Ishikawa (cell line): ENCODE results near the gene RIN3.

Experiments used
- CEBPB ChIP-seq: IDR thresholded peaks from 2 replicates; pipeline ENCODE4 v1.6.1; 2012
- CREB1 ChIP-seq: IDR thresholded peaks from 2 replicates; pipeline ENCODE4 v1.6.1; 2012; ENCODE audit warnings: low read depth
- EGR1 ChIP-seq: IDR thresholded peaks from 2 replicates; pipeline ENCODE4 v1.6.1; 2012
- EP300 ChIP-seq: IDR thresholded peaks from 2 replicates; pipeline ENCODE4 v1.6.1; 2012; ENCODE audit warnings: borderline replicate concordance
- FOXM1 ChIP-seq: IDR thresholded peaks from 2 replicates; pipeline ENCODE4 v1.6.1; 2012; ENCODE audit warnings: low read depth, borderline replicate concordance
- NFIC ChIP-seq: IDR thresholded peaks from 2 replicates; pipeline ENCODE4 v1.6.1; 2012
- RAD21 ChIP-seq: IDR thresholded peaks from 2 replicates; pipeline ENCODE4 v1.6.1; 2012; ENCODE audit warnings: low read depth
- TAF1 ChIP-seq: IDR thresholded peaks from 2 replicates; pipeline ENCODE4 v1.6.1; 2012; ENCODE audit warnings: low read depth, mild to moderate bottlenecking
- TCF12 ChIP-seq: IDR thresholded peaks from 2 replicates; pipeline ENCODE4 v1.6.1; 2012; ENCODE audit warnings: low read depth
- TEAD4 ChIP-seq: IDR thresholded peaks from 2 replicates; pipeline ENCODE4 v1.6.1; 2012
- YY1 ChIP-seq: IDR thresholded peaks from 2 replicates; pipeline ENCODE4 v1.6.1; 2012; ENCODE audit warnings: low read depth
- ZBTB7A ChIP-seq: IDR thresholded peaks from 2 replicates; pipeline ENCODE4 v1.6.1; 2012; ENCODE audit warnings: low read depth
- TF ChIP-seq, protein P1 (sequence below): IDR thresholded peaks from 2 replicates; pipeline ENCODE4 v1.6.1; 2012; ENCODE audit warnings: low read depth, mild to moderate bottlenecking
- TF ChIP-seq, protein P2 (sequence below): IDR thresholded peaks from 2 replicates; pipeline ENCODE4 v1.6.1; 2012
- TF ChIP-seq, protein P3 (sequence below): IDR thresholded peaks from 2 replicates; pipeline ENCODE4 v1.6.1; 2012

RIN3 gene

DNA sequence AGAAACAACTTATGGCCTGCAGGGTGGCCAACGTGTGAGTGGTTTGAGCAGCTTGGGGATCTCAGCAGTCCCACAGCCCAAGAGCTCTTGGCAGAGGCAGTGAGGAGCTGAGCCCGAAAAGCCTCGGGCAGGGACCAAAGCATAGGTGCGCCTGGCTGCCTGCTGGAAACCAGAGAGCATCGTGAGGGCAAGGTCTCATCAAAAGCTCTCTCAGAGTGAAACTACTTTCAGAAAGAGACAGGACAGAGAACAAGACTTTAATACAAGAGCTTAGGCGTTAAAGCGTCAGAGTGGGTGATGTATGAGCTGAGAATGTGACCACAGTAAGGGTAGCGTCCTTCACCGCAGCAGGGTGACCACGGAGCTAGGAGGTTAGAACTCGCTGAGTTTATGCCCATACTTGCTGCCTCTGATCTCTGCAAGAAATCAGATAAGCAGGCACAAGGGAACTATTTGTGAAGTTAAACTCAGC, 204.0 kb downstream of the RIN3 start:
- TF ChIP-seq RAD21 (no peak), TEAD4 (no peak), EP300 (no peak), EGR1 (no peak), YY1 (no peak), TAF1 (no peak), CREB1 (no peak), CEBPB (no peak), TCF12 (no peak), ZBTB7A (no peak), NFIC (no peak), FOXM1 (no peak)
- TF ChIP-seq, protein P1, sequence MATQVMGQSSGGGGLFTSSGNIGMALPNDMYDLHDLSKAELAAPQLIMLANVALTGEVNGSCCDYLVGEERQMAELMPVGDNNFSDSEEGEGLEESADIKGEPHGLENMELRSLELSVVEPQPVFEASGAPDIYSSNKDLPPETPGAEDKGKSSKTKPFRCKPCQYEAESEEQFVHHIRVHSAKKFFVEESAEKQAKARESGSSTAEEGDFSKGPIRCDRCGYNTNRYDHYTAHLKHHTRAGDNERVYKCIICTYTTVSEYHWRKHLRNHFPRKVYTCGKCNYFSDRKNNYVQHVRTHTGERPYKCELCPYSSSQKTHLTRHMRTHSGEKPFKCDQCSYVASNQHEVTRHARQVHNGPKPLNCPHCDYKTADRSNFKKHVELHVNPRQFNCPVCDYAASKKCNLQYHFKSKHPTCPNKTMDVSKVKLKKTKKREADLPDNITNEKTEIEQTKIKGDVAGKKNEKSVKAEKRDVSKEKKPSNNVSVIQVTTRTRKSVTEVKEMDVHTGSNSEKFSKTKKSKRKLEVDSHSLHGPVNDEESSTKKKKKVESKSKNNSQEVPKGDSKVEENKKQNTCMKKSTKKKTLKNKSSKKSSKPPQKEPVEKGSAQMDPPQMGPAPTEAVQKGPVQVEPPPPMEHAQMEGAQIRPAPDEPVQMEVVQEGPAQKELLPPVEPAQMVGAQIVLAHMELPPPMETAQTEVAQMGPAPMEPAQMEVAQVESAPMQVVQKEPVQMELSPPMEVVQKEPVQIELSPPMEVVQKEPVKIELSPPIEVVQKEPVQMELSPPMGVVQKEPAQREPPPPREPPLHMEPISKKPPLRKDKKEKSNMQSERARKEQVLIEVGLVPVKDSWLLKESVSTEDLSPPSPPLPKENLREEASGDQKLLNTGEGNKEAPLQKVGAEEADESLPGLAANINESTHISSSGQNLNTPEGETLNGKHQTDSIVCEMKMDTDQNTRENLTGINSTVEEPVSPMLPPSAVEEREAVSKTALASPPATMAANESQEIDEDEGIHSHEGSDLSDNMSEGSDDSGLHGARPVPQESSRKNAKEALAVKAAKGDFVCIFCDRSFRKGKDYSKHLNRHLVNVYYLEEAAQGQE = no peak
- TF ChIP-seq, protein P2, sequence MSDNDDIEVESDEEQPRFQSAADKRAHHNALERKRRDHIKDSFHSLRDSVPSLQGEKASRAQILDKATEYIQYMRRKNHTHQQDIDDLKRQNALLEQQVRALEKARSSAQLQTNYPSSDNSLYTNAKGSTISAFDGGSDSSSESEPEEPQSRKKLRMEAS = no peak
- TF ChIP-seq, protein P3, sequence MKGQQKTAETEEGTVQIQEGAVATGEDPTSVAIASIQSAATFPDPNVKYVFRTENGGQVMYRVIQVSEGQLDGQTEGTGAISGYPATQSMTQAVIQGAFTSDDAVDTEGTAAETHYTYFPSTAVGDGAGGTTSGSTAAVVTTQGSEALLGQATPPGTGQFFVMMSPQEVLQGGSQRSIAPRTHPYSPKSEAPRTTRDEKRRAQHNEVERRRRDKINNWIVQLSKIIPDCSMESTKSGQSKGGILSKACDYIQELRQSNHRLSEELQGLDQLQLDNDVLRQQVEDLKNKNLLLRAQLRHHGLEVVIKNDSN = no peak

DNA sequence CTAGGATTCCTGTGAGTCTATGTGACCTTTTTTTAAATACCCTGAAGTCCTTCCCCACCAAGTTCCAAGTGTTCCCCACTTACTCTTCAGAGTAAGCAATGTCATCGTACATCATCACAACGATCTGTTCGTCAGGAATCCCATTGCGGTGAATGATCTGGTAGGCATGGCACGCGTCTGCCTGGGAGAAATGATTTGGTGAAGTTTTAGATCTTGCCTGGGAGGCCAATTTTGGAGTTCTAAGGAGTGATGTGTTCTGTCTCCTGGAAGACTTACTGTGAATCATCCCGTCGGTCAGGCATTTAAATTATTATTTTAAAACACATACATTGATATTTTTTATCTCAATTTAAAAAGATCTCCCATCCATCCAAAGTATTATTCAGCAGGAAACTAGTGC, 205.1 kb downstream of the RIN3 start:
- no peak for TF ChIP-seq EP300
- TF ChIP-seq NFIC = no peak
- TF ChIP-seq YY1 = no peak
- no peak for TF ChIP-seq TAF1
- TF ChIP-seq, protein P3 = no peak
- TF ChIP-seq ZBTB7A = no peak

DNA sequence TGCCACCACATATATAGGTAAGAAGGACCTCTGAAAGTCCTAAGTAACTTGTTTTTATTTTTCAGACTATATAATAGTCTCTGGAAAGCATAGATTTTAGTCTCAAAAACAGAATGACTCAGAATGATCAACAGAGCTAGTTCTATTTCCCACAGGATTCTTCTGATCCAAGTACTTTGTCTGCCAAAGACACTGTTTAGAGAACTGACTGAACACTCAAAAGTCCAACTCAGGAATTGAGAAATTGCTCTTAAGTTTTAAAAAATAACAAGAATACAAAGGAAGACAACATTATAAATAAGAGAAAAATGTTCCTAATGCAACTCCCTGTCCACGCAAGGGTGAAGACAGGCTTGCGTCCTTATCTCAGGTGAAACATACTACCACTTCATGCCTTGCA, 205.8 kb downstream of the RIN3 start:
- TF ChIP-seq CREB1 (no peak), TEAD4 (no peak), ZBTB7A (no peak), CEBPB (no peak), EGR1 (no peak), RAD21 (no peak), TAF1 (no peak), TCF12 (no peak)
- TF ChIP-seq, protein P2 = no peak

DNA sequence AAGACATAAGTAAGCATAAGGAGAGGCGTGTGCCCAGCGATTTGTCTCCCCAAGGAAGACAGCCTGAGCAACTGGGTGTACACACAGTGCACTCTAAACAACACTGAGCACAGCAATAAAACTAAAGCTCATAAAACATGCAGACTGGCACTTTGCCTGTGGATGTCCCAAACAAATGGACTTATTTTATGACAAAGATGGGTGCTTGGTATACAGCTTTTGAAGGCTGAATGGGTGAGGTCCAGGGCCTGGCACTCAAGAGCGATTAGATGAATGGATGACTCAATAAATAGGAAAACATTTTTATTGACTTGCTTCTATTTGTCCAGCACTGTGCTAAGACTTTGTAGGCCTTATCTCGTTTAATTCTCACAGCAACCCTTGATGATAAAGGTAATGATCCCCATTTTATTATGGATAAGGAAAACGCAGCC, 206.3 kb downstream of the RIN3 start:
- TF ChIP-seq FOXM1 (no peak), CEBPB (no peak), TEAD4 (no peak), EGR1 (no peak), RAD21 (no peak), NFIC (no peak)
- TF ChIP-seq, protein P3 = no peak
- TF ChIP-seq, protein P2 = no peak

DNA sequence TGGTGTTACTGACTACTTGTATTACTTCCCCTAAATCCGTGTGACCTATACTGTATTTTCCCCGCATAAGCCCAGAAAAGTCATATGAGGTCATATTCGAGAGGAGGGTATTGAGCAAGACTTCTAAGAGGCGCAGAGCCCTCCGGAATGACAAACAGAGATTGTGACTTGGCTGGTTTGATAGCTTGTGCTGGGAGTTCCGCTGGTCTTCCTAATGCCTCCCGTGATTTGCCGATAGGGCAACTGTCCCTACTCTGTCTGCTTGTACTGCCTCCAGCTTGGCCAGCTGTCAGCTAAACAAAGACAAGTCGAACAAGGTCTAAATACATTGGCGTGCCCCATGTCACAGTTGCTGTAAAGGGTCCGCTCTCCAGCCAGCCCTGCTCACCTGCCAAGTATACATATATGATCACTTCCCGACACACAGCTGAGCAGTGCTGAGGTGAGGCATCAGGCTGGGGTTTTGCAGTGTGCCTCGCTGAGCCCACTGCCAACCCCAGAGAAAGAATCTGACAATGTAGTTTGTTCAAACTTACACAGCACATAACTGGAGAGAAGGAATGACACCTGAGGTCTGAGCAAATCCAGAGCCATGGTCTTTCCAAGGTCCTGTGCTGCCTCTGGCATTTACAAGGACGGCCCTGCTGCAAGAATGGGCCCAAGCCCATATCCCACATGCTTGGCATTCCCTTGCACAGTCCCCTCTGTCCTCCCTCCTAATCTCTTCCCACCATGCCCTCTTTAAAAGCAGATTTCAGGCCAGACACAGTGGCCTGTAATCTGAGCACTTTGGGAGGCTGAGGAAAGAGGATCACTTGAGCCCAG, 211.1 kb downstream of the RIN3 start:
- TF ChIP-seq CREB1 (no peak), ZBTB7A (no peak), TCF12 (no peak), NFIC (no peak), TEAD4 (no peak), TAF1 (no peak), YY1 (no peak), FOXM1 (no peak), CEBPB (no peak), RAD21 (no peak), EGR1 (no peak), EP300 (no peak)
- TF ChIP-seq, protein P1 = no peak
- TF ChIP-seq, protein P2 = no peak
- TF ChIP-seq, protein P3 = no peak
